CD4-positive, CD25-positive, alpha-beta regulatory T cell (primary cell): ENCODE data around the gene SNED1. TPM values are rescaled to one million over a fixed set of nuclear protein-coding genes. Genes with fewer than 3 reads are reported as not detected.
A peak's percentile ranks its signal among the peaks of the same experiment; 100 is the strongest.

Experiments used
- ATAC-seq, 2 donors: fragments of 150-1000 bp; cut with Tn5 transposase; one replicate each; pipeline ENCODE4 v1.10.0; 2021; ENCODE audit warnings: low read depth in 2 of 2, moderate number of reproducible peaks in 2 of 2, moderate library complexity in 1 of 2
- DNase-seq, 3 donors: peaks; one replicate each; pipeline versions ENCODE4 v3.0.0 to v3.0.0-alpha.2; 2012 to 2022; ENCODE audit warnings: mixed read lengths in 1 of 3
- H3K27ac ChIP-seq: one replicate; pipeline ENCODE4 v1.7.0; 2013; ENCODE audit warnings: mild to moderate bottlenecking, low read length; ENCODE audit not compliant: insufficient read depth, poor library complexity, severe bottlenecking
- H3K27me3 ChIP-seq: one replicate; pipeline ENCODE4 v1.7.0; 2013; ENCODE audit warnings: low read length; ENCODE audit not compliant: control insufficient read depth, insufficient read depth
- H3K36me3 ChIP-seq: one replicate; pipeline ENCODE4 v1.7.0; 2013; ENCODE audit warnings: mild to moderate bottlenecking, low read length, moderate library complexity; ENCODE audit not compliant: control insufficient read depth, insufficient read depth
- H3K4me1 ChIP-seq: 2 replicates; pipeline ENCODE4 v1.7.0; 2013; ENCODE audit warnings: mild to moderate bottlenecking, low read length; ENCODE audit not compliant: insufficient read depth, control insufficient read depth, poor library complexity, severe bottlenecking
- H3K4me3 ChIP-seq: one replicate; pipeline ENCODE4 v1.7.0; 2013; ENCODE audit warnings: low read depth, mild to moderate bottlenecking, low read length, moderate library complexity
- H3K9me3 ChIP-seq, 2 experiments: 1 replicate in 1 of 2; 2 replicates in 1 of 2; pipeline ENCODE4 v1.7.0; 2013; ENCODE audit warnings: low read length in 2 of 2, mild to moderate bottlenecking in 1 of 2, moderate library complexity in 1 of 2; ENCODE audit not compliant: control insufficient read depth in 2 of 2
- H3K27ac Mint-ChIP-seq, 3 donors: one replicate each; pipeline ENCODE4 v1.8.0; 2020 to 2022; ENCODE audit warnings: mild to moderate bottlenecking in 3 of 3, mixed read lengths in 3 of 3, moderate library complexity in 2 of 3
- H3K27me3 Mint-ChIP-seq: one replicate; pipeline ENCODE4 v1.8.0; 2022; ENCODE audit warnings: mild to moderate bottlenecking, mixed read lengths
- H3K36me3 Mint-ChIP-seq: one replicate; pipeline ENCODE4 v1.8.0; 2020; ENCODE audit warnings: mixed read lengths
- H3K4me1 Mint-ChIP-seq, 4 donors: one replicate each; pipeline ENCODE4 v1.8.0; 2020 to 2022; ENCODE audit warnings: mixed read lengths in 4 of 4, mild to moderate bottlenecking in 1 of 4
- H3K4me3 Mint-ChIP-seq, 4 donors: one replicate each; pipeline ENCODE4 v1.8.0; 2020 to 2022; ENCODE audit warnings: mild to moderate bottlenecking in 4 of 4, mixed read lengths in 4 of 4, moderate library complexity in 3 of 4
- H3K9me3 Mint-ChIP-seq, 7 donors: one replicate each; pipeline ENCODE4 v1.8.0; 2020 to 2022; ENCODE audit warnings: mixed read lengths in 7 of 7, mild to moderate bottlenecking in 3 of 7, moderate library complexity in 2 of 7
- polyA plus RNA-seq, 4 donors: library from polyadenylated mRNA; unstranded; fragments of 300-500 nt; fragmentation: Illumina TruSeq; gene quantifications; one replicate each; pipeline ENCODE4 v1.2.3, GENCODE V29; 2021
- total RNA-seq: library from RNA; stranded (reverse); gene quantifications from one replicate; pipeline ENCODE4 v1.2.3, GENCODE V29; 2022

The SNED1 gene
- total and polyA plus RNA-seq, 5 donors from 2014 or later, result 1.7 to 170 (median 2.5) TPM

DNA sequence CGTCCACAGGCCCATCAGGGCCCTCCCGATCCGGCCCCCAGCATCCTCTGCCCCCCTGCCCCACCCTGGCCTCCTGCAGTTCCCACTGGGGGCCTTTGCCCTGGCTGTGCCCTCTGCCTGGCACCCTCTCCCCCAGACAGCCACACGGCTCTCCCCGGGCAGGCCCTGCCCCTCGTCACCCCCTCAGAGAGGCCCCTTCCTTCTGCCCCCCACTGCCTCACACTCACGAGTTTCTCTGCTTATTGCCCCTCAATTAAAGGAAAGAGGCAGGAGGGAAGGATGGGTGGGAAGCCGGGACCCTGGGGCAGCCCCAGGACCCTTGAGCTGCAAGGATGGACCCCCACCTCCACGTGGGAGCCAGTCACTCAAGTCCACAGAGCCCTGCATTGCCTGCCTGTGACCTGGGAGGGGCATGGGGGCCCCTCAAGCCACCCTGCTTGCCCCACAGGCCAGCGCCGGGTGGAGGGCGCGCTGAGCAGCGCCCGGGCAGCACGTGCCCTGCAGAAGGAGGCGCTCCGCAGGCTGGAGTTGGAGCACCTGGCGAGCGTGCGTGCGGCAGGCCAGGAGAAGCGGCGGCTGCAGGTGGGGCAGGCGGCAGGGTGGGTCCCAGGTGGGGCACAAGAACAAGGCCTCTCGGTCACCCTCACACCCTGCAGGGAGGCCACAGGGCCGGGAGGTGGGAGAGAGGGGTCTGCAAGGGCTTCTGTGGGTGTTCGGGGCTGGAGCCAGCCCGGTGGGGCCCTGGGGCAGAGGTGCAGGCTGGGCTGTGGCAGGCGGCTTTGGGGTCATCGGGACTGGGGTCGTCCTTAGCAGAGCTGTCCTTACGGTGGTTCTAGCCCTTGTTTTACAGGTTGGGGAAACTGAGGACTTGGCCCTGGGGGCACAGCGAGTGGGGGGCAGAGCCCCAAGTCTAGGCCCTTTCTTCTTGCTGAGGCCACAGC is 30.5 kb upstream of the SNED1 start:
- H3K9me3 Mint-ChIP-seq, result peaks cover 0 to 2% (median 0%) of the 10 kb centered on the region in 7 donors

GRCh38 chr2:240968731-240969624 is 29.4 kb upstream of the SNED1 start:
- Mint-ChIP-seq H3K9me3 (peaks cover 0 to 3% (median 0%) of the 10 kb centered on the region in 7 donors), H3K4me1 (peaks cover 0 to 3% (median 0%) of the 10 kb centered on the region in 4 donors), H3K27ac (no peak overlapping the region), H3K4me3 (no peak overlapping the region), H3K27me3 (peaks cover 5% of the 10 kb centered on the region), H3K36me3 (no peaks in the 10 kb centered on the region)
- no peak overlapping the region for H3K4me3 ChIP-seq
- no peak overlapping the region for H3K27ac ChIP-seq
- no peaks in the 10 kb centered on the region for H3K27me3 ChIP-seq
- no peaks in the 10 kb centered on the region for H3K4me1 ChIP-seq
- peak in 1 of 2 donors; percentile 5 for ATAC-seq
- no peaks in the 10 kb centered on the region for H3K9me3 ChIP-seq
- DNase-seq, result no peak
- H3K36me3 ChIP-seq, result no peaks in the 10 kb centered on the region

More for the DNA sequence above, 30.5 kb upstream of the SNED1 start:
- H3K4me3 Mint-ChIP-seq, result no peak overlapping the region
- Histone ChIP-seq H3K27me3 (no peaks in the 10 kb centered on the region), H3K27ac (no peak overlapping the region), H3K36me3 (no peaks in the 10 kb centered on the region), H3K4me3 (no peak overlapping the region), H3K4me1 (no peaks in the 10 kb centered on the region), H3K9me3 (no peaks in the 10 kb centered on the region)
- DNase-seq, result no peak
- H3K27me3 Mint-ChIP-seq, result peaks cover 5% of the 10 kb centered on the region
- H3K4me1 Mint-ChIP-seq, result no peaks in the 10 kb centered on the region
- no peaks in the 10 kb centered on the region for H3K36me3 Mint-ChIP-seq
- ATAC-seq, result no peak
- no peak overlapping the region for H3K27ac Mint-ChIP-seq

DNA sequence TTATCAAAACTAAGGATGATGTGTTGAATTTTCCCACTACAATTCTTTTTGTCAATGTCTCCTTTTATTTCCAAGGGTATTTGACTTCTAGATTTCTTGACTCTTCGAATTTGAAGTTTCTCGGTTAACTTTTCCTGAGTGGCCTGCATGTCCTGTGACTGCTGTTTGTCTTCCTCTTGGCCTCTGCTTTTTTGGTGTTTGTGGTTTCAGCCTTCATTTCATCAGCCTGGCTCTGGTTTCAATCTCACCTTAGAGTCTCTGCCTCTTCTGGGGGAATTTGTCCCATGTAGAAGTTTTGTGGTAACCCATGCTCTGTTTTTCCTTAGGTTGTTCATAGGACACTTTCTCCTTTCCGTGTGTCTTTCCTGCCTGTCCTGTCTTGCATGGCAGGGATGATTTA is 28.3 kb upstream of the SNED1 start:
- Histone ChIP-seq H3K27me3 (no peaks in the 10 kb centered on the region), H3K4me1 (peaks cover 5% of the 10 kb centered on the region), H3K9me3 (no peaks in the 10 kb centered on the region), H3K27ac (no peak overlapping the region), H3K36me3 (no peaks in the 10 kb centered on the region), H3K4me3 (no peak overlapping the region)
- H3K4me3 Mint-ChIP-seq, result no peak overlapping the region
- H3K27ac Mint-ChIP-seq, result no peak overlapping the region
- H3K36me3 Mint-ChIP-seq, result no peaks in the 10 kb centered on the region
- peaks cover 5 to 8% (median 6%) of the 10 kb centered on the region in 4 donors for H3K4me1 Mint-ChIP-seq
- H3K27me3 Mint-ChIP-seq, result peaks cover 11% of the 10 kb centered on the region
- ATAC-seq, result no peak
- H3K9me3 Mint-ChIP-seq, result peaks cover 0 to 4% (median 0%) of the 10 kb centered on the region in 7 donors
- DNase-seq, result no peak

- DNase-seq (no peak), ATAC-seq (no peak)
- no peaks in the 10 kb centered on the region for H3K36me3 ChIP-seq
- no peaks in the 10 kb centered on the region for H3K9me3 ChIP-seq
- H3K27me3 ChIP-seq, result no peaks in the 10 kb centered on the region
- H3K27ac ChIP-seq, result no peak overlapping the region
- peaks cover 5% of the 10 kb centered on the region for H3K4me1 ChIP-seq
- no peak overlapping the region for H3K4me3 ChIP-seq
- Mint-ChIP-seq H3K4me3 (no peak overlapping the region), H3K36me3 (no peaks in the 10 kb centered on the region), H3K27me3 (peaks cover 12% of the 10 kb centered on the region), H3K4me1 (peaks cover 5 to 8% (median 6%) of the 10 kb centered on the region in 4 donors), H3K9me3 (peaks cover 0 to 4% (median 0%) of the 10 kb centered on the region in 7 donors), H3K27ac (no peak overlapping the region)
Measured at GRCh38 chr2:240970816-240971215, 27.6 kb upstream of the SNED1 start.

DNA sequence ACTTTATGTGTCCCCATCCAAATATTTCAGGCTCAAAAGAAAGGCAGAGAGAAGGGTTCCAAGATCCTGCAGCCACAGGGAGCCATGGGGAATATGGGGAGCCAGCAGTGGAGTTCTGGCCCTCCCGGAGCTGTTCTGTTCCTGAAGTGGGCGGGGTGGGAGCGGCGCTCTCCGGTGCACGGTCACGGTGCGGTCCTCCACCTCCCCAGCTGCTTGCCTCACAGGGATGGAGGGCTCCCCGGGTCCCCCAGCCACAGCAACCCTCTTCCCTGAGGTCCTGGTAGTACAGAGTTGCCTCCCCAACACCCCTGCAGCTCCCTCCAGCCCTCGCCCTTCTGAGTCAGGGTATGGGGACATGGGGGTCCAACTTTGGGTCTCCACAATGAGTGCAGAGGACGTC is 26.2 kb upstream of the SNED1 start:
- Mint-ChIP-seq H3K27ac (no peak overlapping the region), H3K9me3 (peaks cover 0 to 4% (median 0%) of the 10 kb centered on the region in 7 donors)

DNA sequence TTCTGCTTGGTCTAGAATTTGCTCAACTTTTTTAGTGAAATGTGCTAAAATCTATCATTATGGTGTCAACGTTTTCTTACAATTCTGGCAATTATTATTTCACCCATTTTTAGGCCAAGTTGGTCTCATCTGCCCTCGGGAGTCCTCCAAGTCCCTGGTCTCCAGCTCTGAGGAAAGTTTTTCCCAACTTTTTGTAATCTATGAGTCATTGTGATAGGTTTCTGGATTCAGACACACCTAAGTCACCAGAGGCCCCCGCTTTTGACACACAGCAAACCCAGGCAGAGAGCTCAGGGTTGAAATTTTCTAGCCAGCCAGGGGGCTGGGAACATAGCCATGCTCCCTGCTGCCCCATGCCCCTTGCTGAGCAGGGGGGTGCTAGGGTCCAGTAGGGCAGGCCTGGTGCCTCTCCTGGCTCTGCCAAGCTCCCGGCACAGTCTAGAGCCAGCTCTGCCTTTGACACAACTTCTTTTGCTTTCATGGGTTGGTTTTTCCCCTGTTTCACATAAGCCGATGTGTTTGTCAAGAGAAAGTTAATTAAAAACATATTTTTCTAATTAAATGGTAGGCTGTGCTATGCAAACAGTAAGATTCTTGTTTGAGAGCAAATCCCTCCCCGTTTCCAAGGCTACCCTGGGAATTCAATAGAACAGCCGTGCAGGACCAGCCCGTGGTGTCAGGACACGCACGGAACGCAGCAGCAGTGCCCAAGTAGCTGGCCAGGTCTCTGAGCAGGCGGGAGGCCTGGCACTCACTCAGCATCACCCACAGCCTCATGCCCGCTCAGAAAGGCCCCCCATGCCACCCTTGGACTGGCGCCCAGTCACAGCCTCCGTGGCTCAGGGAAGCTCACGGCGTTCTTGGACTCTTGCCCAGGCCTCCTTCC is 25.5 kb upstream of the SNED1 start:
- peaks cover 5% of the 10 kb centered on the region for H3K4me1 ChIP-seq
- peaks cover 12% of the 10 kb centered on the region for H3K27me3 Mint-ChIP-seq
- H3K9me3 Mint-ChIP-seq, result peaks cover 0 to 4% (median 0%) of the 10 kb centered on the region in 7 donors
- H3K27ac Mint-ChIP-seq, result no peak overlapping the region
- H3K27ac ChIP-seq, result no peak overlapping the region
- peaks cover 5 to 8% (median 6%) of the 10 kb centered on the region in 4 donors for H3K4me1 Mint-ChIP-seq
- no peaks in the 10 kb centered on the region for H3K36me3 ChIP-seq
- no peak overlapping the region for H3K4me3 Mint-ChIP-seq
- H3K36me3 Mint-ChIP-seq, result no peaks in the 10 kb centered on the region
- no peak overlapping the region for H3K4me3 ChIP-seq
- DNase-seq (no peak), ATAC-seq (no peak)
- H3K27me3 ChIP-seq, result no peaks in the 10 kb centered on the region
- no peaks in the 10 kb centered on the region for H3K9me3 ChIP-seq

More for the DNA sequence above, 26.2 kb upstream of the SNED1 start:
- H3K27me3 ChIP-seq, result no peaks in the 10 kb centered on the region
- Mint-ChIP-seq H3K4me3 (no peak overlapping the region), H3K27me3 (peaks cover 12% of the 10 kb centered on the region), H3K4me1 (peaks cover 5 to 8% (median 6%) of the 10 kb centered on the region in 4 donors), H3K36me3 (no peaks in the 10 kb centered on the region)
- H3K9me3 ChIP-seq, result no peaks in the 10 kb centered on the region
- ATAC-seq (no peak), DNase-seq (no peak)
- no peaks in the 10 kb centered on the region for H3K36me3 ChIP-seq
- H3K27ac ChIP-seq, result no peak overlapping the region
- peaks cover 5% of the 10 kb centered on the region for H3K4me1 ChIP-seq
- H3K4me3 ChIP-seq, result no peak overlapping the region
